Liver (tissue), 9 donors: ENCODE results near the gene MTMR12. TPM values are rescaled to one million over a fixed set of nuclear protein-coding genes. Genes with fewer than 3 reads are reported as not detected.

Source experiments
- DNase-seq: peaks from one replicate; pipeline ENCODE4 v3.0.0-alpha.2; 2017; ENCODE audit warnings: low spot score
- H3K27ac ChIP-seq, 2 donors: one replicate each; pipeline ENCODE4 v1.7.0; 2013; ENCODE audit warnings: inconsistent platforms in 2 of 2, low read length in 2 of 2, control low read depth in 1 of 2, low read depth in 1 of 2, mild to moderate bottlenecking in 1 of 2
- H3K27me3 ChIP-seq, 4 donors: one replicate each; pipeline versions ENCODE4 v1.6.1 to v1.7.0; 2013; ENCODE audit warnings: low read length in 3 of 4, inconsistent platforms in 1 of 4, mild to moderate bottlenecking in 1 of 4, moderate library complexity in 1 of 4; ENCODE audit not compliant: control insufficient read depth in 4 of 4, insufficient read depth in 4 of 4
- H3K36me3 ChIP-seq, 4 donors: one replicate each; pipeline versions ENCODE4 v1.6.1 to v1.7.0; 2013; ENCODE audit warnings: low read length in 3 of 4, mild to moderate bottlenecking in 3 of 4, low read depth in 1 of 4, moderate library complexity in 1 of 4; ENCODE audit not compliant: control insufficient read depth in 4 of 4, insufficient read depth in 3 of 4
- H3K4me1 ChIP-seq, 4 donors: one replicate each; pipeline versions ENCODE4 v1.6.1 to v1.7.0; 2013; ENCODE audit warnings: low read length in 3 of 4, mild to moderate bottlenecking in 3 of 4, moderate library complexity in 1 of 4; ENCODE audit not compliant: control insufficient read depth in 4 of 4, insufficient read depth in 4 of 4
- H3K4me3 ChIP-seq, 3 donors: one replicate each; pipeline versions ENCODE4 v1.6.1 to v1.7.0; 2013; ENCODE audit warnings: low read length in 3 of 3, control low read depth in 1 of 3, low read depth in 1 of 3, mild to moderate bottlenecking in 1 of 3
- H3K9ac ChIP-seq, 2 donors: one replicate each; pipeline ENCODE4 v1.7.0; 2013; ENCODE audit warnings: low read length in 2 of 2, mild to moderate bottlenecking in 2 of 2, moderate library complexity in 2 of 2, control low read depth in 1 of 2, low read depth in 1 of 2
- H3K9me3 ChIP-seq, 4 donors: one replicate each; pipeline versions ENCODE4 v1.6.1 to v1.7.0; 2013; ENCODE audit warnings: low read length in 3 of 4; ENCODE audit not compliant: control insufficient read depth in 4 of 4
- EGR1 ChIP-seq, 2 donors: IDR thresholded peaks; 2 replicates each; pipeline ENCODE4 v1.6.1; 2016 to 2018; ENCODE audit warnings: antibody characterized with exemption in 2 of 2, low read depth in 2 of 2
- FOXA1 ChIP-seq: IDR thresholded peaks from 2 replicates; pipeline ENCODE4 v1.6.1; 2016; ENCODE audit warnings: antibody characterized with exemption
- FOXA2 ChIP-seq: IDR thresholded peaks from 2 replicates; pipeline ENCODE4 v1.6.1; 2016; ENCODE audit warnings: antibody characterized with exemption
- GABPA ChIP-seq, 2 donors: IDR thresholded peaks in 1 of 2; conservative IDR thresholded peaks in 1 of 2; 2 replicates each; pipeline ENCODE4 v1.6.1; 2016; ENCODE audit warnings: antibody characterized with exemption in 2 of 2, mild to moderate bottlenecking in 1 of 2, moderate library complexity in 1 of 2
- HNF4A ChIP-seq, 2 donors: conservative IDR thresholded peaks; 2 replicates each; pipeline ENCODE4 v1.6.1; 2016; ENCODE audit warnings: antibody characterized with exemption in 2 of 2, mild to moderate bottlenecking in 2 of 2
- HNF4G ChIP-seq: IDR thresholded peaks from 2 replicates; pipeline ENCODE4 v1.6.1; 2016; ENCODE audit warnings: antibody characterized with exemption
- JUND ChIP-seq, 2 donors: IDR thresholded peaks; 2 replicates each; pipeline ENCODE4 v1.6.1; 2016; ENCODE audit warnings: antibody characterized with exemption in 2 of 2
- NR2F2 ChIP-seq: IDR thresholded peaks from 2 replicates; pipeline ENCODE4 v1.6.1; 2016; ENCODE audit warnings: antibody characterized with exemption
- RAD21 ChIP-seq, 2 donors: IDR thresholded peaks; 2 replicates each; pipeline ENCODE4 v1.6.1; 2016; ENCODE audit warnings: antibody characterized with exemption in 2 of 2, mild to moderate bottlenecking in 2 of 2
- REST ChIP-seq: IDR thresholded peaks from 2 replicates; pipeline ENCODE4 v1.6.1; 2016; ENCODE audit warnings: antibody characterized with exemption, mild to moderate bottlenecking
- RXRA ChIP-seq, 2 donors: IDR thresholded peaks; 2 replicates each; pipeline ENCODE4 v1.6.1; 2017 to 2018; ENCODE audit warnings: antibody characterized with exemption in 2 of 2, mild to moderate bottlenecking in 1 of 2
- SP1 ChIP-seq: IDR thresholded peaks from 2 replicates; pipeline ENCODE4 v1.6.1; 2018; ENCODE audit warnings: antibody characterized with exemption, mild to moderate bottlenecking
- TAF1 ChIP-seq: conservative IDR thresholded peaks from 2 replicates; pipeline ENCODE4 v1.6.1; 2016; ENCODE audit warnings: antibody characterized with exemption, mild to moderate bottlenecking
- YY1 ChIP-seq: IDR thresholded peaks from 2 replicates; pipeline ENCODE4 v1.6.1; 2016; ENCODE audit warnings: antibody characterized with exemption, mild to moderate bottlenecking
- ZBTB33 ChIP-seq: IDR thresholded peaks from 2 replicates; pipeline ENCODE4 v1.6.1; 2016; ENCODE audit warnings: antibody characterized with exemption
- WGBS: extraction: QIAGEN DNeasy Blood & Tissue Kit; methylation state at CpG from one replicate; pipeline ENCODE4 v1.1.7; 2013; 5-methylcytosine and 5-hydroxymethylcytosine counted together
- polyA plus RNA-seq, 2 donors: library from polyadenylated mRNA; stranded (reverse) in 1 of 2; unstranded in 1 of 2; fragments of 200-250 nt in 1 of 2; fragments of >200 nt in 1 of 2; fragmentation: Nextera tagmentation in 1 of 2; extraction: Ambion mirVana in 1 of 2; gene quantifications; one replicate each; pipeline versions ENCODE4 v1.2.1 to v1.2.3, GENCODE V29; 2013 to 2015
- total RNA-seq, 2 donors: library from RNA; depleted of rRNA; stranded (reverse); fragments of >200 nt; gene quantifications; one replicate each; pipeline ENCODE4 v1.2.3, GENCODE V29; 2014
- TF ChIP-seq, protein P1 (sequence below): fragments of 150-350 bp; IDR thresholded peaks from 2 replicates; pipeline ENCODE4 v1.5.1; 2017; ENCODE audit warnings: improper control_type of control experiment, low read depth, low read length; ENCODE audit not compliant: missing input control
- TF ChIP-seq, protein P2 (sequence below): IDR thresholded peaks from 2 replicates; pipeline ENCODE4 v1.6.1; 2016; ENCODE audit warnings: antibody characterized with exemption
- TF ChIP-seq, protein P3 (sequence below): IDR thresholded peaks from 2 replicates; pipeline ENCODE4 v1.6.1; 2016; ENCODE audit warnings: antibody characterized with exemption
- donor health status: healthy.
- donor health status: healthy.
- donor health status: healthy.
- donor health status: healthy.
- donor health status: healthy.

MTMR12 gene
- total and polyA plus RNA-seq, 4 donors: 4.4 to 28.7 (median 15.8) TPM

DNA sequence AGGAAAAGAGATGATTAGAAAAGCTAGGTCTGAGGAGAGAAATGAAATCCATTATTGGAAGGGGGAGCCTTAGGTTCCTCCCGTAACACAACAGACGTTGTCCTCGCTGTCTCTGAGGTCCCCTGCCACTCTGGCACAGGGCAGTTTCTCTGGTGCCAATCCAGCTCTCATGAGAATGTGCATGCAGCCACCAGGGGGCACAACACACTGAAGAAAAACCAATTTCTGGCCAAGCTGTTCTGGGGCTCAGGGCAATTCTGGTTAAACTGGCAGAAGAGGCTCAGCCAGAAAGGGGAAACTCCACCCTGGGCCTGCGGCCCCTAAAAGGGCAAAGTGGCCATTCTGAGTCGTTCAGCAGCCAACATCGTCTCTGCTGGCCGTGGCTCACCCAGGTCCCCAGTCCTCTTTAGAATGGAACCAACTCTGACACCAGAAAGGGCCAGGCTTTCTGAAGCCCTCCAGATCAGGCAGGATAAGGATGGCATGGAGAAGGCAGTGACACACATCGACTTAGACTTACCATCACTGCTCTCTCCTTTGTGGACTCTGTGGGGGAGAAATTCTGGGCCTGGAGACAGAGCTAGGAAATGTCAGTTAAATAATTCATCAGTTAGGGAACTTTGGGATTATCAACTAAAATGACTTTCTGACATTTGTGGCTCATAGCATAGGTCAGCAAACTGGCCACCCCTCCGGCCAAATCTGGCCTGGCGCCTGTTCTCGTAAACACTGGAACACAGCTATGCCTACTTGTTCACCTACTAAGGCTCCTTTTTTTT, 80.1 kb downstream of the MTMR12 start:
- TF ChIP-seq NR2F2 (no peak), HNF4G (no peak), RAD21 (IDR thresholded peaks at IDR 0.05) (peak; percentile 97 to 98), GABPA (IDR thresholded peaks at IDR 0.05 in 1 of 2, conservative IDR thresholded peaks at IDR 0.05 in 1 of 2) (no peak), FOXA2 (no peak), RXRA (IDR thresholded peaks at IDR 0.05) (peak; percentile 14 to 45), FOXA1 (no peak), SP1 (peak; percentile 30), YY1 (no peak), ZBTB33 (no peak), REST (no peak), TAF1 (no peak), JUND (IDR thresholded peaks at IDR 0.05) (no peak), HNF4A (conservative IDR thresholded peaks at IDR 0.05) (peak in 1 of 2 donors; percentile 12), EGR1 (IDR thresholded peaks at IDR 0.05; ENCODE audit: low read depth in 2 of 2) (no peak)
- TF ChIP-seq, protein P1, sequence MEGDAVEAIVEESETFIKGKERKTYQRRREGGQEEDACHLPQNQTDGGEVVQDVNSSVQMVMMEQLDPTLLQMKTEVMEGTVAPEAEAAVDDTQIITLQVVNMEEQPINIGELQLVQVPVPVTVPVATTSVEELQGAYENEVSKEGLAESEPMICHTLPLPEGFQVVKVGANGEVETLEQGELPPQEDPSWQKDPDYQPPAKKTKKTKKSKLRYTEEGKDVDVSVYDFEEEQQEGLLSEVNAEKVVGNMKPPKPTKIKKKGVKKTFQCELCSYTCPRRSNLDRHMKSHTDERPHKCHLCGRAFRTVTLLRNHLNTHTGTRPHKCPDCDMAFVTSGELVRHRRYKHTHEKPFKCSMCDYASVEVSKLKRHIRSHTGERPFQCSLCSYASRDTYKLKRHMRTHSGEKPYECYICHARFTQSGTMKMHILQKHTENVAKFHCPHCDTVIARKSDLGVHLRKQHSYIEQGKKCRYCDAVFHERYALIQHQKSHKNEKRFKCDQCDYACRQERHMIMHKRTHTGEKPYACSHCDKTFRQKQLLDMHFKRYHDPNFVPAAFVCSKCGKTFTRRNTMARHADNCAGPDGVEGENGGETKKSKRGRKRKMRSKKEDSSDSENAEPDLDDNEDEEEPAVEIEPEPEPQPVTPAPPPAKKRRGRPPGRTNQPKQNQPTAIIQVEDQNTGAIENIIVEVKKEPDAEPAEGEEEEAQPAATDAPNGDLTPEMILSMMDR: peak; percentile 93
- TF ChIP-seq, protein P2, sequence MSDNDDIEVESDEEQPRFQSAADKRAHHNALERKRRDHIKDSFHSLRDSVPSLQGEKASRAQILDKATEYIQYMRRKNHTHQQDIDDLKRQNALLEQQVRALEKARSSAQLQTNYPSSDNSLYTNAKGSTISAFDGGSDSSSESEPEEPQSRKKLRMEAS: no peak
- TF ChIP-seq, protein P3, sequence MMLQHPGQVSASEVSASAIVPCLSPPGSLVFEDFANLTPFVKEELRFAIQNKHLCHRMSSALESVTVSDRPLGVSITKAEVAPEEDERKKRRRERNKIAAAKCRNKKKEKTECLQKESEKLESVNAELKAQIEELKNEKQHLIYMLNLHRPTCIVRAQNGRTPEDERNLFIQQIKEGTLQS: no peak
- DNase-seq: peak; percentile 82
- Histone ChIP-seq H3K4me3 (no peak overlapping the region), H3K27me3 (no peaks in the 10 kb centered on the region), H3K9me3 (no peaks in the 10 kb centered on the region), H3K27ac (peak overlapping the region; percentile 84 to 87), H3K9ac (peak overlapping the region; percentile 41 to 43), H3K36me3 (peaks cover 0 to 11% (median 3%) of the 10 kb centered on the region in 4 donors), H3K4me1 (peaks cover 7 to 42% (median 35%) of the 10 kb centered on the region in 4 donors)
- WGBS: 10% methylated on average over 11 of the region's 11 CpGs
